DMS53 (cell line): ENCODE results near the gene ABHD17B.
A peak's percentile ranks its signal among the peaks of the same experiment; 100 is the strongest.
"Not testable (repeated sequence)": the region's sequence is repeated elsewhere in the genome, so short reads cannot be mapped to it uniquely, and the experiment has no call there.

Source experiments
- DNase-seq: peaks from one replicate; lab custom pipeline; 2025; lab: John Stamatoyannopoulos, UW

The ABHD17B gene

GRCh38 chr9:71915495-71915894 is 4.5 kb upstream of the ABHD17B start:
- DNase-seq, result no peak

GRCh38 chr9:71911908-71912335 is 929 bp upstream of the ABHD17B start:
- DNase-seq, result peak; percentile 54

GRCh38 chr9:71910650-71911060 is 338 bp downstream of the ABHD17B start:
- no peak for DNase-seq

- DNase-seq, result peak; percentile 68
These were observed 925 bp downstream of the ABHD17B start for GRCh38 chr9:71909887-71910649.

GRCh38 chr9:71908825-71909224 is 2.2 kb downstream of the ABHD17B start:
- no peak for DNase-seq

- DNase-seq, result no peak
These were observed 6.9 kb downstream of the ABHD17B start for GRCh38 chr9:71904076-71904475.

- DNase-seq, result no peak
These were observed 9.0 kb downstream of the ABHD17B start for GRCh38 chr9:71901695-71902597.

- not testable (repeated sequence) for DNase-seq
These were observed 12.2 kb downstream of the ABHD17B start for GRCh38 chr9:71898756-71899155.

- no peak for DNase-seq
These were observed 13.4 kb downstream of the ABHD17B start for GRCh38 chr9:71897577-71897976.

GRCh38 chr9:71896761-71897160 is 14.2 kb downstream of the ABHD17B start:
- no peak for DNase-seq

- DNase-seq, result no peak
These were observed 15.0 kb downstream of the ABHD17B start for GRCh38 chr9:71895955-71896354.

- no peak for DNase-seq
These were observed 15.9 kb downstream of the ABHD17B start for GRCh38 chr9:71895117-71895516.

- DNase-seq, result no peak
These were observed 19.3 kb downstream of the ABHD17B start for GRCh38 chr9:71891557-71892189.

- DNase-seq, result no peak
These were observed 20.8 kb downstream of the ABHD17B start for GRCh38 chr9:71890042-71890679.

- no peak for DNase-seq
These were observed 23.6 kb downstream of the ABHD17B start for GRCh38 chr9:71887362-71887761.

GRCh38 chr9:71886541-71886940 is 24.5 kb downstream of the ABHD17B start:
- no peak for DNase-seq

GRCh38 chr9:71886015-71886414 is 25.0 kb downstream of the ABHD17B start:
- DNase-seq, result no peak

GRCh38 chr9:71885467-71885866 is 25.5 kb downstream of the ABHD17B start:
- DNase-seq, result no peak

GRCh38 chr9:71884005-71884404 is 27.0 kb downstream of the ABHD17B start:
- DNase-seq, result no peak

- no peak for DNase-seq
These were observed 31.3 kb downstream of the ABHD17B start for GRCh38 chr9:71879644-71880174.

- no peak for DNase-seq
These were observed 32.4 kb downstream of the ABHD17B start for GRCh38 chr9:71878327-71879274.
